ENCODE results near the gene MGAT2. TPM values are rescaled to one million over a fixed set of nuclear protein-coding genes. Genes with fewer than 3 reads are reported as not detected.

The MGAT2 gene
- total and polyA plus RNA-seq, 4 donors: 15.2 to 44.2 (median 29.6) TPM

DNA sequence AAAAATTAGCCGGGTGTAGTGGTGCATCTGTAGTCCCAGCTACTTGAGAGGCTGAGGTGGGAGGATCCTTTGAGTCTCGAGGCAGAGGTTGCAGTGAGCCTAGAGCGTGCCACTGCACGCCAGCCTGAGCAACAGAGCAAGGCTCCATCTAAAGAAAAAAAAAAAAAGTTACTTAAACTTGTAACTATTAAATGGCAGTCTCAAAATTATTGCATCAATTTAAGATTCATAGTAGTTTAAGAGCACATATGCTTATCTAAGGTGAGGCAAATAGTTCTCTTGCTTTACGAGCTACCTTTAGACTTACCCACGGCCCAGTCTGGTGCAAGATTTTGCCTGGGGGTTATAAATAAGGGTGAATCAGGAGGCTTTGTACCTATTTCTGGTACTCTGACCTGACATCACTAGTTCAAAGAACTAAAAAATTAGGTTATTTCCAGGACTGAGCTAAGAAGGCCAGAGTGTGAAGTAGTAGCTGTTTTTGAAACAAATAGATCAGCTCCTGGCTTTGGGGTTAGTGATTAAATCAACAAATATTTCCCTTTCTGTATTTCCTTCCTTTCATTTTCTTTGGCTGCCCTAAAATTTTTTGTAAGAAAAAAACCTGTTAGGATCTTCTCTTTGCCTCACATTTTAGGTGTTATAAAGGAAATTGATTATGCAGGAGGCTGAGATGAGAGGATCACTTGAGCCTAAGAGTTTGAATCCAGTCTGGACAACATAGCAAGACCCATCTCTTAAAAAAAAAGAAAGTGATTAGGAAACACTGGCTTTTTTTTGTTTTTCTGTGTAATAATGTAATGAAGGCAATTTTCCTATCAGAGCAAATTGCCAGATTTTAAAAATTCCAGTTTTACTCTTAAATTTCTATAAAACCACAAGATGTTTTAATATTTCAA is 3.6 kb downstream of the MGAT2 start:
- no peak for ATAC-seq (ENCODE audit: insufficient read depth, low FRiP score)
- 80 to 88% methylated on average over 6 of the region's 6 CpGs for WGBS, 2 donors
- Histone ChIP-seq H3K4me1 (ENCODE audit: control insufficient read depth in 5 of 5, insufficient read depth in 5 of 5, low read length in 5 of 5) (peaks cover 4 to 31% (median 11%) of the 10 kb centered on the region in 5 donors), H3K9me3 (ENCODE audit: control insufficient read depth in 4 of 4, insufficient read depth in 3 of 4, low read length in 3 of 4) (no peaks in the 10 kb centered on the region), H3K36me3 (ENCODE audit: control insufficient read depth in 4 of 4, insufficient read depth in 4 of 4, low read length in 4 of 4) (peaks cover 0 to 5% (median 2%) of the 10 kb centered on the region in 4 donors), H3K27me3 (ENCODE audit: control insufficient read depth in 3 of 3, insufficient read depth in 3 of 3, low read length in 2 of 3) (no peaks in the 10 kb centered on the region), H3K9ac (ENCODE audit: insufficient read depth in 1 of 2, low read length in 2 of 2) (no peak overlapping the region), H3K4me3 (no peak overlapping the region), H3K27ac (ENCODE audit: low read depth in 1 of 2, low read length in 1 of 2) (no peak overlapping the region)
- TF ChIP-seq, protein P1, sequence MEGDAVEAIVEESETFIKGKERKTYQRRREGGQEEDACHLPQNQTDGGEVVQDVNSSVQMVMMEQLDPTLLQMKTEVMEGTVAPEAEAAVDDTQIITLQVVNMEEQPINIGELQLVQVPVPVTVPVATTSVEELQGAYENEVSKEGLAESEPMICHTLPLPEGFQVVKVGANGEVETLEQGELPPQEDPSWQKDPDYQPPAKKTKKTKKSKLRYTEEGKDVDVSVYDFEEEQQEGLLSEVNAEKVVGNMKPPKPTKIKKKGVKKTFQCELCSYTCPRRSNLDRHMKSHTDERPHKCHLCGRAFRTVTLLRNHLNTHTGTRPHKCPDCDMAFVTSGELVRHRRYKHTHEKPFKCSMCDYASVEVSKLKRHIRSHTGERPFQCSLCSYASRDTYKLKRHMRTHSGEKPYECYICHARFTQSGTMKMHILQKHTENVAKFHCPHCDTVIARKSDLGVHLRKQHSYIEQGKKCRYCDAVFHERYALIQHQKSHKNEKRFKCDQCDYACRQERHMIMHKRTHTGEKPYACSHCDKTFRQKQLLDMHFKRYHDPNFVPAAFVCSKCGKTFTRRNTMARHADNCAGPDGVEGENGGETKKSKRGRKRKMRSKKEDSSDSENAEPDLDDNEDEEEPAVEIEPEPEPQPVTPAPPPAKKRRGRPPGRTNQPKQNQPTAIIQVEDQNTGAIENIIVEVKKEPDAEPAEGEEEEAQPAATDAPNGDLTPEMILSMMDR (IDR thresholded peaks at IDR 0.05; ENCODE audit: control extremely low read depth, extremely low read depth): no peak
- no peak for DNase-seq

DNA sequence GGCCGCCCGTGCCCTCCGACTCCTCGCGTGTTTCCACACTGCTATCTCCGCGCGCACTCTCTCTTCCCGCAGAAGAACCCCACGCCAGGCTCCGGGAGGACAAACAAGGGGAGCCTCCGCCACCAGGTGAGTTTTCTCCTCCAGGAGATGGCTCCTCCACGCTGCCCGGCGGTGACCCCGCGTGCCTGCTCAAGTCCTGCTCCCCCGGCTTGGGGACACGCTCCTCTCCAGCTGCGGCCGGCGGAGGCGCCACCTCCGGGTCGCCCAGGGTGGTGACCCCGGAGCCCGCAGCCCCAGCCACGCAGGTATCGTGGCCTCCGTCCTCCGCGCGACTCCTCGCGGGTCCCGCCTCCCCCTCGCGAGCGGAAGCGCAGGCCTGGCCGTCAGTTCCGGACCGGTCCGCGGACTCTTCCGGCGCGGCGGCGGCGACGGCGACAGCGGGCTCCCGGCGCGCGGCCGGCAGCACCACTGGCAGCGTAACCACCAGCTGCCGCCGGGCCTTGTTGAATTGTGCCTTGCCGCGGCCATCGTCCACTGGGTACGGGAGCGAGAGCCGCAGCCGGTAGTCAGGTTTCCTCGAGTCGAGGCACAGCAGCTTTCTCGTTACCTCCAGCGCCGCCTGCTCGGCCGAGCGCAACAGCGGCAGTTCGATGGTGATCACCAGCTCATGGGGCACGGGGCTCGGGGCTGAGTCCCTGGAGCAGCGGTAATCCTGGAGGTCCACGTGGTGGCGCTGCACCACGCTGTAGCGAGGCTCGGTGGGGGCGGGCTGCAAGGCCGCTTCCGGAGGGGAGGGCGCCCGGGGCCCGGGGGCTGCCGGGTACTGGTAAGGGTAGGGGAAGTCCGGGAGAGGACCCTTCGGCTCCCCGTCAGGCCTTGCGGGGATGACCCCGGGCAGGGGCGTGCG is 13.3 kb downstream of the MGAT2 start:
- H3K36me3 ChIP-seq (ENCODE audit: control insufficient read depth in 4 of 4, insufficient read depth in 4 of 4, low read length in 4 of 4): peaks cover 0 to 14% (median 2%) of the 10 kb centered on the region in 4 donors

DNA sequence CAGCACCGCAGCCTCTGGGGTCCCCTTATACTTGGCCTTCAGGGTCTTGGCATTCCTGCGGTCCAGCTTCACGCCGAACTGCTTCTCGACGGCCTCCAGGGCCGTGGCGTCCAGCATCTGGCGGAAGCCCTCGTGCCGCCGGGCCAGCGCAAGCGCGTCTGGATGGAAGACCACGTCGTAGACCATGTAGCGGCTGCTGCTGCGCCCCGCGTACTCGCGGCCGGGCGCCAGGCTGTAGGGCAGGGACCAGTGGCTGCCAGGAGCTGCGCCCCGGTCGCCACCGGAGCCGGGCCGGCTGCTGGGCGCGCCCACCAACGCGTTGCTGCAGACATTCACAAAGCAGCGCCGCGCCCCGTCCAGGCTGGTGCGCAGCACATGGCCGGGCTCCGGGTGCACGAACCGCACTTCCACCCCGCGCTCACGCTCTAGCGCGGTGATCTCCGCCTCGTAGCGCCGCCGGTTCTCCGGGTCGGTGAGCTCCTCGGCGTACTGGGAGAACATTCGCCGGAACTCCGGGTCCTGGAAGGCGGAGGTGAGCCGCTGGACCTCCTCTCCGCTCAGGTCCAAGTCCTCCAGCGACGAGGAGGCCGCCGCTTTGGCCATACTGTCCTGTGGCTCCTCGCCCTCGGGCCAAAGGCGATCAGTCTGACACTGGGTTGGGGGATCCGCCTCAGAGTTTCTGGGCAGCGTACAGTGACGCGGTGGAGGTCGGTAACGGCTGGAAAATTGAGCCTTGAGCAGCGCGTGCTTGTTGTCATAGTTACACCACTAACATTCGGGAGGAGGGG is 14.1 kb downstream of the MGAT2 start, which contains the start of gene DNAAF2:
Gene DNAAF2, minus strand, starts transcription at position 698 of the 788 bp plus-strand sequence. Its CDS starts 95 bp downstream, at position 603.
- no peaks in the 10 kb centered on the region for H3K9me3 ChIP-seq (ENCODE audit: control insufficient read depth in 4 of 4, insufficient read depth in 3 of 4, low read length in 3 of 4)
- TF ChIP-seq, protein P1 (IDR thresholded peaks at IDR 0.05; ENCODE audit: control extremely low read depth, extremely low read depth): no peak
- WGBS, 2 donors: 1% methylated on average over 67 to 80 of the region's 80 CpGs

More for the DNA sequence above, 13.3 kb downstream of the MGAT2 start:
- peak overlapping the region; percentile 70 to 87 for H3K9ac ChIP-seq (ENCODE audit: insufficient read depth in 1 of 2, low read length in 2 of 2)
- ATAC-seq (ENCODE audit: insufficient read depth, low FRiP score): peak; percentile 94
- TF ChIP-seq, protein P1 (IDR thresholded peaks at IDR 0.05; ENCODE audit: control extremely low read depth, extremely low read depth): peak; percentile 76
- peaks cover 2 to 21% (median 7%) of the 10 kb centered on the region in 5 donors for H3K4me1 ChIP-seq (ENCODE audit: control insufficient read depth in 5 of 5, insufficient read depth in 5 of 5, low read length in 5 of 5)
- H3K4me3 ChIP-seq: peak overlapping the region; percentile 86
- no peaks in the 10 kb centered on the region for H3K9me3 ChIP-seq (ENCODE audit: control insufficient read depth in 4 of 4, insufficient read depth in 3 of 4, low read length in 3 of 4)
- whole genome bisulfite sequencing, 2 donors: 1% methylated on average over 96 to 101 of the region's 101 CpGs
- peak; percentile 97 to 98 (median 97) for DNase-seq
- H3K27ac ChIP-seq (ENCODE audit: low read depth in 1 of 2, low read length in 1 of 2): peak overlapping the region; percentile 86 to 98
- no peaks in the 10 kb centered on the region for H3K27me3 ChIP-seq (ENCODE audit: control insufficient read depth in 3 of 3, insufficient read depth in 3 of 3, low read length in 2 of 3)

More for the DNA sequence above, 14.1 kb downstream of the MGAT2 start, which contains the start of gene DNAAF2:
- peak; percentile 82 to 88 (median 87) for DNase-seq
- Histone ChIP-seq H3K4me1 (ENCODE audit: control insufficient read depth in 5 of 5, insufficient read depth in 5 of 5, low read length in 5 of 5) (peaks cover 2 to 21% (median 7%) of the 10 kb centered on the region in 5 donors), H3K27me3 (ENCODE audit: control insufficient read depth in 3 of 3, insufficient read depth in 3 of 3, low read length in 2 of 3) (no peaks in the 10 kb centered on the region), H3K27ac (ENCODE audit: low read depth in 1 of 2, low read length in 1 of 2) (peak within 1 kb of the TSS; percentile 86 to 98), H3K36me3 (ENCODE audit: control insufficient read depth in 4 of 4, insufficient read depth in 4 of 4, low read length in 4 of 4) (peaks cover 0 to 14% (median 5%) of the 10 kb centered on the region in 4 donors), H3K4me3 (peak within 1 kb of the TSS; percentile 86), H3K9ac (ENCODE audit: insufficient read depth in 1 of 2, low read length in 2 of 2) (peak within 1 kb of the TSS; percentile 70 to 85)
- ATAC-seq (ENCODE audit: insufficient read depth, low FRiP score): peak; percentile 56

All from lung (tissue), 12 donors.